Ovary (tissue), 9 donors: ENCODE results near the gene SMIM10. TPM values are rescaled to one million over a fixed set of nuclear protein-coding genes. Genes with fewer than 3 reads are reported as not detected.

Experiments
- DNase-seq, 5 donors: peaks; one replicate each; pipeline ENCODE4 v3.0.0-alpha.2; 2019 to 2020
- H3K27ac ChIP-seq, 2 donors: fragments of 200-600 bp; one replicate each; pipeline versions ENCODE4 v1.5.1 to v1.8.0; 2019 to 2022
- H3K27me3 ChIP-seq: fragments of 200-600 bp; one replicate; pipeline ENCODE4 v1.8.0; 2022
- H3K36me3 ChIP-seq: fragments of 200-600 bp; sonication (generic); one replicate; pipeline ENCODE4 v1.5.1; 2019
- H3K4me1 ChIP-seq: one replicate; pipeline ENCODE4 v1.8.1; 2013; ENCODE audit warnings: mild to moderate bottlenecking, moderate library complexity; ENCODE audit not compliant: insufficient read depth
- H3K4me3 ChIP-seq: fragments of 200-600 bp; sonication (generic); one replicate; pipeline ENCODE4 v1.5.1; 2017
- H3K9me3 ChIP-seq, 2 donors: fragments of 200-600 bp in 1 of 2; sonication (generic) in 1 of 2; one replicate each; pipeline versions ENCODE4 v1.5.1 to v1.8.1; 2013 to 2019; ENCODE audit warnings: mild to moderate bottlenecking in 1 of 2, moderate library complexity in 1 of 2
- EP300 ChIP-seq: sonication (generic); formaldehyde crosslinking; IDR thresholded peaks from one replicate; pipeline ENCODE4 v1.6.1; 2017; ENCODE audit warnings: antibody characterized with exemption
- POLR2A ChIP-seq: fragments of 450-650 bp; IDR thresholded peaks from one replicate; pipeline ENCODE4 v1.6.1; 2017; ENCODE audit warnings: antibody characterized with exemption, mild to moderate bottlenecking, moderate library complexity
- WGBS, 3 donors: extraction: QIAGEN DNeasy Blood & Tissue Kit in 1 of 3; methylation state at CpG; one replicate each; pipeline versions ENCODE4 v1.1.5 to v1.1.7; 2013 to 2017; 5-methylcytosine and 5-hydroxymethylcytosine counted together
- intact Hi-C, 4 donors: fragments of 100-400 bp; cut with DNase I; formaldehyde crosslinking; loops; one replicate each; pipeline versions ENCODE4 v1.11.0 to v1.15.1; 2022 to 2023
- polyA plus RNA-seq, 2 donors: library from polyadenylated mRNA; stranded (reverse); fragments of 200-250 nt in 1 of 2; fragments of 350-450 nt in 1 of 2; fragmentation: Illumina TruSeq in 1 of 2; extraction: RNeasy Lipid Tissue Mini Kit (QIAGEN cat#74804) in 1 of 2; gene quantifications; one replicate each; pipeline ENCODE4 v1.2.3, GENCODE V29; 2013 to 2014
- total RNA-seq, 7 donors: library from RNA; depleted of rRNA in 2 of 7; stranded (reverse); fragments of >200 nt in 2 of 7; fragmentation: NEBNext Ultra II Directional in 3 of 7; extraction: Animal tissue kit (Norgen Biotek cat#: 25700) in 3 of 7; gene quantifications; one replicate each; pipeline versions ENCODE4 v1.1.0 to v1.2.4, GENCODE V29; 2016 to 2023
- TF ChIP-seq, protein P1 (sequence below), 3 donors: fragments of 450-650 bp in 2 of 3; fragments of 200-600 bp in 1 of 3; IDR thresholded peaks; one replicate each; pipeline versions ENCODE4 v1.5.1 to v1.8.0; 2016 to 2022; ENCODE audit warnings: antibody characterized with exemption in 3 of 3, mild to moderate bottlenecking in 1 of 3
- donor health status: DM: no; HTN: no; CAD: no; lungs with moderate emphysema.
- donor health status: DM: no; HTN: no; CAD: no.
- donor health status: Bipolar disorder and iron deficiency.
- donor health status: DM: yes; HTN: yes; CAD: no.
- donor health status: DM: no; HTN: no; CAD: no.
- donor health status: DM: yes; HTN: yes; CAD: no.

SMIM10 gene
- total and polyA plus RNA-seq, 9 donors = 2.7 to 17.9 (median 9.7) TPM

DNA sequence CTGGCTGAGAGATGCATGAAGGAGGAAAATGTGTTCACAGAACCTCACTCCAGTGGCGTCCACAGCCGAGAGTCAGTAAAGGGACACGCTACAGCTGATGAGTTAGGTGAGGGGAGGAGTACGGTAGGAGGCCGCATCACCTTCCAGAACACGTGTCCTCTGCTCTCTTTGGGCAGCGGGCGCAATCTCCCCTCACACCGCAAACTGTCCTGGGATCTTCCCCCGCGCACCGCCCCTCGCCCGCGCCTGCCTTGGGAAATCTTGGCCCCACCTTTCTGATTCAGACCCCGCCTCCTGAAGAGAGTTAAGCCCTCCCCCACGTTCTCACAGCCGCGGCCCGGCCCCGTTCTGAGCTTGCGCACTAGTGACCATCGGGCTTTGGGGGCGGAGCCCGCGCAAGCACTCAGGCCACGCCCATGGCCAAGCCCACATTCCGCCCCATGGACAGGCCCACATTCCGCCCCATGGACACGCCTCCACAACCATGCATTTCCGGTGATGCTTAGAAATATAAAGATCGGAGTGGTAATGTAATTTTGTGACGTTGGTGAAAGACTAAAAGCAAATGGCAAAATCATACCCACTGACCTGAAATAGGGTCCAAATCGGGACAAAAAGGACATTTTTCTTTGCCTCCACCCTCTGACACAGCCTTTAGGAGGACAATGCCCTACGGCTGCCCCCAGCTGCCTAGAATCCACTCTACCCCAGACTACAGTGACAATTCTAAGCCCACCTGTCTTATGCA lies 13.3 kb downstream of the SMIM10 start:
- intact Hi-C loops = loop anchor here in 1 of 4 donors (5.0 kb wide), 1 partner anchor 292 kb away; no protein-coding TSS in a partner anchor
- H3K36me3 ChIP-seq = no peaks in the 10 kb centered on the region
- 27 to 37% (median 36%) methylated on average over 35 of the region's 35 CpGs for WGBS, 3 donors
- no peak overlapping the region for H3K27ac ChIP-seq
- H3K4me1 ChIP-seq = no peaks in the 10 kb centered on the region
- no peak for TF ChIP-seq POLR2A
- TF ChIP-seq, protein P1, sequence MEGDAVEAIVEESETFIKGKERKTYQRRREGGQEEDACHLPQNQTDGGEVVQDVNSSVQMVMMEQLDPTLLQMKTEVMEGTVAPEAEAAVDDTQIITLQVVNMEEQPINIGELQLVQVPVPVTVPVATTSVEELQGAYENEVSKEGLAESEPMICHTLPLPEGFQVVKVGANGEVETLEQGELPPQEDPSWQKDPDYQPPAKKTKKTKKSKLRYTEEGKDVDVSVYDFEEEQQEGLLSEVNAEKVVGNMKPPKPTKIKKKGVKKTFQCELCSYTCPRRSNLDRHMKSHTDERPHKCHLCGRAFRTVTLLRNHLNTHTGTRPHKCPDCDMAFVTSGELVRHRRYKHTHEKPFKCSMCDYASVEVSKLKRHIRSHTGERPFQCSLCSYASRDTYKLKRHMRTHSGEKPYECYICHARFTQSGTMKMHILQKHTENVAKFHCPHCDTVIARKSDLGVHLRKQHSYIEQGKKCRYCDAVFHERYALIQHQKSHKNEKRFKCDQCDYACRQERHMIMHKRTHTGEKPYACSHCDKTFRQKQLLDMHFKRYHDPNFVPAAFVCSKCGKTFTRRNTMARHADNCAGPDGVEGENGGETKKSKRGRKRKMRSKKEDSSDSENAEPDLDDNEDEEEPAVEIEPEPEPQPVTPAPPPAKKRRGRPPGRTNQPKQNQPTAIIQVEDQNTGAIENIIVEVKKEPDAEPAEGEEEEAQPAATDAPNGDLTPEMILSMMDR (IDR thresholded peaks at IDR 0.05) = no peak
- no peaks in the 10 kb centered on the region for H3K27me3 ChIP-seq
- peak; percentile 88 to 94 (median 92) for DNase-seq
- peak overlapping the region; percentile 34 for H3K4me3 ChIP-seq
- no peaks in the 10 kb centered on the region for H3K9me3 ChIP-seq

DNA sequence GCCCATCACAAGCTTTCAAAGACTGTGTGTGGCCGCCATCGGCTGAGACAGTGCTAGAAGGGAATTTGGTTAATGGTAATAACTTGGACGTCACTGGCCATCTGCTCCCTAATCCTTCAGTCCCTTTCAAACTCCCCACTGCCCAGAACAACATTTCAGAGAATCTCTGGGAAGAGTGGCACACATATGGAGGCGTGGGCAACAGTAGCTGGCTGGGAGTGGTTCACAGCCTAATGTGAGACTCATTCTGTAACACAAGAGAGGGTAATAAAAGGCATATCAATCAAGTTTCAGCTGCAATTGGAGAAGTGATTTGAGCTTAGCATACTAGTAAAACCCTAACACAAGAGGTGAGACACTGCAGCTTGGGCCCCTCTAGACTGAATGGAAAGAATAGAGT lies 15.4 kb downstream of the SMIM10 start:
- no peak overlapping the region for H3K27ac ChIP-seq
- H3K4me3 ChIP-seq = no peak overlapping the region
- H3K9me3 ChIP-seq = no peaks in the 10 kb centered on the region
- H3K4me1 ChIP-seq = no peaks in the 10 kb centered on the region
- TF ChIP-seq, protein P1 (IDR thresholded peaks at IDR 0.05) = no peak
- no peak for TF ChIP-seq EP300
- no peak for TF ChIP-seq POLR2A
- H3K27me3 ChIP-seq = no peaks in the 10 kb centered on the region
- no peak for DNase-seq
- no peaks in the 10 kb centered on the region for H3K36me3 ChIP-seq
- intact Hi-C loops = no loop called here
- 66 to 79% (median 68%) methylated on average over 4 of the region's 4 CpGs for WGBS, 3 donors

DNA sequence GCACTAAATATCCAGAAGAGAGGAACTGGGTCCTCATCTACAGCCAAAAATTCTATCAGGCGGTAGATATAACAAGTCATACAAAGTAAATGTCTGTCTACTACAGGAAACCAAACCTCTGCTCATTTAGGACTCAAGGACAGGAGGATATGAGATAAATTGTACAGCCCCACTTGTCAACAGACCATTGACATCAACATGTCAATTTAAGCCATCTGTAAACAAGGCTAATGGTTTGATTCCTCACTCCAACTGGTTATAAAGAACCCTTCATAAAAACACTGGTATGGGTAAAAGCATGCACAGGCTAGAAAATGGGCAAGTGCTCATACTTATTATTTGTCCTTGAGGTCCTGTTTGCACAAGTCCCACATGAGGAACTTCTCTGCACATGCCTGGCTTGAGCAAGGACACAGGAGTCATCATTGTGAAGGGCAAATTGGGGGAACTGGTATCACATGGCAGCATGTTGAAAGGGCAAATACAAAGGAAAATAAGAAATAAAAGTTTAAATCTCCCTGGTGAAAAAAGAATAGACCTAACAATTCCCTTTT lies 18.3 kb downstream of the SMIM10 start:
- Histone ChIP-seq H3K27me3 (no peaks in the 10 kb centered on the region), H3K4me3 (no peak overlapping the region), H3K4me1 (no peaks in the 10 kb centered on the region), H3K27ac (no peak overlapping the region), H3K36me3 (no peaks in the 10 kb centered on the region), H3K9me3 (no peaks in the 10 kb centered on the region)
- 71 to 82% (median 77%) methylated on average over 1 of the region's 1 CpG for WGBS, 3 donors
- TF ChIP-seq, protein P1 (IDR thresholded peaks at IDR 0.05) = no peak
- no peak for TF ChIP-seq EP300
- TF ChIP-seq POLR2A = no peak
- no peak for DNase-seq
- intact Hi-C loops = no loop called here

- intact Hi-C loops = no loop called here
- Histone ChIP-seq H3K27ac (no peak overlapping the region), H3K9me3 (no peaks in the 10 kb centered on the region), H3K36me3 (no peaks in the 10 kb centered on the region), H3K27me3 (no peaks in the 10 kb centered on the region), H3K4me3 (no peak overlapping the region), H3K4me1 (no peaks in the 10 kb centered on the region)
- TF ChIP-seq, protein P1 (IDR thresholded peaks at IDR 0.05) = no peak
- WGBS, 3 donors = 46 to 52% (median 48%) methylated on average over 4 of the region's 4 CpGs
- no peak for DNase-seq
Observed at GRCh38 chrX:135009838-135010237, 19.0 kb downstream of the SMIM10 start.
